Measurements from ENCODE around the gene ZNHIT6. TPM values are rescaled to one million over a fixed set of nuclear protein-coding genes. Genes with fewer than 3 reads are reported as not detected.

The ZNHIT6 gene
- total RNA-seq, 1 experiment from 2014 or later: 31.3 TPM

DNA sequence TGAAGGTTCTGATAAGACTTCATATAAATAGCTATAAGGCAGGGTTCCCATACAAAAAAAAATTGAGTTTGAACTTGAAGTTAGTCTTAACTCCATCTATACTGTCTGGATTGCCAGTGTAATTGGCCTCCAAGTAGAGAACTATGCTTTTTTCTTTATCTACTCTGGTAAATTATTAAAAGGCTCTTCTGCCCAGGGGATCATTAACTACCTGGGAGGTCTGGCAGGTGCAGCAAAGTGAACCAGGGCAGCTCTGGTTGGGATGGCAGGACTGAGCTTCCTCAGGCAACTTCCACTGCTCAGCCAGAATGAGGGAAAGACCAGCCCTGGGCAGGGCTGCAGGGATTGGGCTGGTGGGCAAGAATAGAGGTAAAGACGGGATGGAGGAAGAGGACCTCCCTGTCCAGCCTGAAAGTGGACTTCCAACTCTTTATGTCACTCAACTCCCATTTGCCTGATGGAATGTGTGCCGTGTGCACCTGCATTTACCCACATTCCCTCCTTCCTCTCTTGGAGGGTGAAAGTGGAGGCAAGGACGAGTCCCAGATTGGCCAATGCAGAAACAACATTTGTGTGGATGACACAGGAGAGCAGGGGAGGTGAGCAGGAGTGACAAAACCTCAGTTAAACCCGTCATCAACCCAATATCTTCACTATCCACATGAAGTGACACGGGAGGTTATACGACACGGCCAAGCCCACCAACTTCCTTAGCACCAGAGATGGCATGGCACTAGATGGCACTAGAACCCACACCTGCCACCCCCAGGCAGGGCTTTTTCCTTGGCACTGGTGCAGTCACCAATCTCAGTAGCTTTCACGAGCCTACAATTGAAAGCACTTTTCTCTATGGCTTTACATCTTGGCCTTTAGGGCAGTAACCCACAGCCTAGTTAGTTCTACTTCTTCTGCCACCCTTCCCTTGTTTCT, 102.5 kb downstream of the ZNHIT6 start:
- no peaks in the 10 kb centered on the region for H3K36me3 Mint-ChIP-seq (ENCODE audit: insufficient read depth, unreplicated experiment)
- no peaks in the 10 kb centered on the region for H3K27me3 Mint-ChIP-seq (ENCODE audit: insufficient read depth, unreplicated experiment)
- no peak overlapping the region for H3K27ac Mint-ChIP-seq (ENCODE audit: low read depth, unreplicated experiment)
- H3K4me3 Mint-ChIP-seq (ENCODE audit: unreplicated experiment): no peak overlapping the region
- ChIA-PET CTCF (interaction anchor here (0.6 to 1.5 kb wide), 5 partner anchors 22 to 670 kb away, joined by 3 to 5 read pairs (median 4); no protein-coding TSS in a partner anchor), POLR2A (interaction anchor here (1.0 to 1.7 kb wide), 2 partner anchors 25 to 142 kb away, joined by 3 to 10 read pairs; partner anchors contain the start of gene CCN1)
- peaks cover 22% of the 10 kb centered on the region for H3K4me1 Mint-ChIP-seq (ENCODE audit: insufficient read depth, unreplicated experiment)
- no TSS peak for BruUV-seq (replicated peaks)
- no peaks in the 10 kb centered on the region for H3K9me3 Mint-ChIP-seq (ENCODE audit: unreplicated experiment)
- no peak for DNase-seq (ENCODE audit: unreplicated experiment)
- intact Hi-C loops (cut with micrococcal nuclease): no loop called here
- no peak for TF ChIP-seq CTCF (IDR thresholded peaks at IDR 0.05; ENCODE audit: unreplicated experiment)

DNA sequence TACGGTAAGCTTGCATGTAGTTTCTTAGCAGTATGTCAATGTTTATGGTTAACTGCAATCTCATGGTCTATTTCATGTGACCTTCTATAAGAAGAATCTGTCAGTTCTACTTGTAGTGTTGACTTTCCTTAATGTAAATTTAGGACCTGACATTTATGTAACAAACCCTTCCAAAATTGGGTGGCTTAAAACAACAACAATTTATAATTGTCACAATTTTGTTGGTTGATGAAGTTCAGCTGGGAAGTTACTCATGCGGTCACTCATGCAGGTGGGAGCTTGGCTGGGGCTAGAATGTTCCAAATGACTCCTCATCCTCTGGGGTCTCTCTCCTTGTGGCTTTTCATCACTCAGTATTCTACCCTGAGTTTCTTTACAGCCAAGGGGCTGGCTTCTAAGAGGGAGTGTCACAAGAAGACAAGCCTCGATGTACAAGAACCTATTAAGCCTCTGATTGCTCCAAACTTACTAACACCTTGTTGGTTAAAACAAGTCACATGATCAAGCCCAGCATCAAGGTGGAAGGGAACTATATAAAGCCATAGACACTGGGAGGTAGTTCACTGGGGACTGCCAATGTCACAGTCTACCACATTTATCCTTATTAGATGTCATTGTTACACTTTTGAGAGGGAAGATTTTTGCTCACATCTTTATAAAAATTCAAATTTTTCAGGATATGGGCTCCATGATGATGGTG, 103.8 kb downstream of the ZNHIT6 start:
- ChIA-PET CTCF (interaction anchor here (1.4 to 1.5 kb wide), 2 partner anchors 8 to 26 kb away, joined by 4 read pairs; no protein-coding TSS in a partner anchor), POLR2A (interaction anchor here (0.9 to 1.2 kb wide), 2 partner anchors 16 to 23 kb away, joined by 3 to 5 read pairs; no protein-coding TSS in a partner anchor)
- Mint-ChIP-seq H3K27me3 (ENCODE audit: insufficient read depth, unreplicated experiment) (no peaks in the 10 kb centered on the region), H3K27ac (ENCODE audit: low read depth, unreplicated experiment) (no peak overlapping the region), H3K4me3 (ENCODE audit: unreplicated experiment) (no peak overlapping the region), H3K9me3 (ENCODE audit: unreplicated experiment) (no peaks in the 10 kb centered on the region), H3K36me3 (ENCODE audit: insufficient read depth, unreplicated experiment) (no peaks in the 10 kb centered on the region), H3K4me1 (ENCODE audit: insufficient read depth, unreplicated experiment) (peaks cover 21% of the 10 kb centered on the region)
- no peak for TF ChIP-seq CTCF (IDR thresholded peaks at IDR 0.05; ENCODE audit: unreplicated experiment)
- BruUV-seq (replicated peaks): no TSS peak
- DNase-seq (ENCODE audit: unreplicated experiment): no peak
- intact Hi-C loops (cut with micrococcal nuclease): no loop called here

GRCh38 chr1:85603086-85603880, 105.0 kb downstream of the ZNHIT6 start:
- intact Hi-C loops (cut with micrococcal nuclease): no loop called here
- no TSS peak for BruUV-seq (replicated peaks)
- H3K9me3 Mint-ChIP-seq (ENCODE audit: unreplicated experiment): no peaks in the 10 kb centered on the region
- ChIA-PET CTCF (interaction anchor here (1.4 kb wide), 1 partner anchor 9 kb away, joined by 4 read pairs; no protein-coding TSS in a partner anchor), POLR2A (interaction anchor here (0.9 to 1.2 kb wide), 2 partner anchors 15 to 21 kb away, joined by 3 to 5 read pairs; no protein-coding TSS in a partner anchor)
- H3K4me1 Mint-ChIP-seq (ENCODE audit: insufficient read depth, unreplicated experiment): peaks cover 21% of the 10 kb centered on the region
- H3K36me3 Mint-ChIP-seq (ENCODE audit: insufficient read depth, unreplicated experiment): no peaks in the 10 kb centered on the region
- H3K4me3 Mint-ChIP-seq (ENCODE audit: unreplicated experiment): no peak overlapping the region
- H3K27ac Mint-ChIP-seq (ENCODE audit: low read depth, unreplicated experiment): no peak overlapping the region
- no peak for DNase-seq (ENCODE audit: unreplicated experiment)
- no peak for TF ChIP-seq CTCF (IDR thresholded peaks at IDR 0.05; ENCODE audit: unreplicated experiment)
- no peaks in the 10 kb centered on the region for H3K27me3 Mint-ChIP-seq (ENCODE audit: insufficient read depth, unreplicated experiment)
